ENCODE data around the gene ALKBH7. TPM values are rescaled to one million over a fixed set of nuclear protein-coding genes. Genes with fewer than 3 reads are reported as not detected.

ALKBH7 gene
- total RNA-seq, 1 donor from 2014 or later: 35.9 TPM

GRCh38 chr19:6374711-6375410 lies 2.3 kb downstream of the ALKBH7 start:
- DNase-seq (ENCODE audit: low spot score): no peak
- Mint-ChIP-seq H3K4me1 (ENCODE audit: low read depth) (peaks cover 8% of the 10 kb centered on the region), H3K27ac (no peak overlapping the region), H3K27me3 (ENCODE audit: low read depth) (no peaks in the 10 kb centered on the region), H3K9me3 (no peaks in the 10 kb centered on the region), H3K36me3 (ENCODE audit: low read depth) (peaks cover 13% of the 10 kb centered on the region), H3K4me3 (ENCODE audit: low read depth) (no peak overlapping the region)
- intact Hi-C loops (cut with micrococcal nuclease): loop anchor here (5.0 kb wide), 1 partner anchor 487 kb away; no protein-coding TSS in a partner anchor

- H3K27me3 Mint-ChIP-seq (ENCODE audit: low read depth): no peaks in the 10 kb centered on the region
- intact Hi-C loops (cut with micrococcal nuclease): no loop called here
- H3K4me3 Mint-ChIP-seq (ENCODE audit: low read depth): no peak within 1 kb of the TSS
- no peak for DNase-seq (ENCODE audit: low spot score)
- no peak within 1 kb of the TSS for H3K27ac Mint-ChIP-seq
- H3K4me1 Mint-ChIP-seq (ENCODE audit: low read depth): peaks cover 8% of the 10 kb centered on the region
- no peaks in the 10 kb centered on the region for H3K9me3 Mint-ChIP-seq
- peaks cover 18% of the 10 kb centered on the region for H3K36me3 Mint-ChIP-seq (ENCODE audit: low read depth)
Observed at GRCh38 chr19:6375411-6376010, 2.9 kb downstream of the ALKBH7 start, which contains the start of gene PSPN. PSPN (minus strand) TSS chr19:6375933; CDS start chr19:6375849, 84 bp downstream.

GRCh38 chr19:6376512-6377190 lies 4.1 kb downstream of the ALKBH7 start:
- H3K27ac Mint-ChIP-seq: no peak overlapping the region
- H3K9me3 Mint-ChIP-seq: no peaks in the 10 kb centered on the region
- H3K36me3 Mint-ChIP-seq (ENCODE audit: low read depth): peaks cover 29% of the 10 kb centered on the region
- DNase-seq (ENCODE audit: low spot score): no peak
- intact Hi-C loops (cut with micrococcal nuclease): no loop called here
- H3K27me3 Mint-ChIP-seq (ENCODE audit: low read depth): no peaks in the 10 kb centered on the region
- H3K4me3 Mint-ChIP-seq (ENCODE audit: low read depth): no peak overlapping the region
- H3K4me1 Mint-ChIP-seq (ENCODE audit: low read depth): peaks cover 8% of the 10 kb centered on the region

- H3K27me3 Mint-ChIP-seq (ENCODE audit: low read depth): no peaks in the 10 kb centered on the region
- no peaks in the 10 kb centered on the region for H3K9me3 Mint-ChIP-seq
- H3K4me3 Mint-ChIP-seq (ENCODE audit: low read depth): no peak overlapping the region
- peaks cover 4% of the 10 kb centered on the region for H3K4me1 Mint-ChIP-seq (ENCODE audit: low read depth)
- peaks cover 39% of the 10 kb centered on the region for H3K36me3 Mint-ChIP-seq (ENCODE audit: low read depth)
- H3K27ac Mint-ChIP-seq: no peak overlapping the region
- DNase-seq (ENCODE audit: low spot score): no peak
- intact Hi-C loops (cut with micrococcal nuclease): no loop called here
Observed at GRCh38 chr19:6378041-6378440, 5.4 kb downstream of the ALKBH7 start.

- DNase-seq (ENCODE audit: low spot score): no peak
- H3K27ac Mint-ChIP-seq: no peak overlapping the region
- H3K27me3 Mint-ChIP-seq (ENCODE audit: low read depth): no peaks in the 10 kb centered on the region
- H3K9me3 Mint-ChIP-seq: no peaks in the 10 kb centered on the region
- H3K4me3 Mint-ChIP-seq (ENCODE audit: low read depth): no peak overlapping the region
- H3K36me3 Mint-ChIP-seq (ENCODE audit: low read depth): peaks cover 43% of the 10 kb centered on the region
- intact Hi-C loops (cut with micrococcal nuclease): no loop called here
- H3K4me1 Mint-ChIP-seq (ENCODE audit: low read depth): peaks cover 4% of the 10 kb centered on the region
Observed at GRCh38 chr19:6378486-6378885, 5.9 kb downstream of the ALKBH7 start.

- Mint-ChIP-seq H3K27ac (no peak overlapping the region), H3K9me3 (no peaks in the 10 kb centered on the region), H3K36me3 (ENCODE audit: low read depth) (peaks cover 48% of the 10 kb centered on the region), H3K4me1 (ENCODE audit: low read depth) (no peaks in the 10 kb centered on the region), H3K27me3 (ENCODE audit: low read depth) (no peaks in the 10 kb centered on the region), H3K4me3 (ENCODE audit: low read depth) (no peak overlapping the region)
- intact Hi-C loops (cut with micrococcal nuclease): no loop called here
- no peak for DNase-seq (ENCODE audit: low spot score)
Observed at GRCh38 chr19:6379744-6380143, 7.2 kb downstream of the ALKBH7 start.

GRCh38 chr19:6381030-6381750 lies 8.6 kb downstream of the ALKBH7 start:
- peaks cover 58% of the 10 kb centered on the region for H3K36me3 Mint-ChIP-seq (ENCODE audit: low read depth)
- no peak overlapping the region for H3K27ac Mint-ChIP-seq
- DNase-seq (ENCODE audit: low spot score): no peak
- intact Hi-C loops (cut with micrococcal nuclease): no loop called here
- no peaks in the 10 kb centered on the region for H3K9me3 Mint-ChIP-seq
- no peaks in the 10 kb centered on the region for H3K27me3 Mint-ChIP-seq (ENCODE audit: low read depth)
- no peak overlapping the region for H3K4me3 Mint-ChIP-seq (ENCODE audit: low read depth)
- H3K4me1 Mint-ChIP-seq (ENCODE audit: low read depth): no peaks in the 10 kb centered on the region

GRCh38 chr19:6383188-6383587 lies 10.6 kb downstream of the ALKBH7 start:
- H3K9me3 Mint-ChIP-seq: no peaks in the 10 kb centered on the region
- peaks cover 67% of the 10 kb centered on the region for H3K36me3 Mint-ChIP-seq (ENCODE audit: low read depth)
- no peaks in the 10 kb centered on the region for H3K27me3 Mint-ChIP-seq (ENCODE audit: low read depth)
- DNase-seq (ENCODE audit: low spot score): no peak
- no peaks in the 10 kb centered on the region for H3K4me1 Mint-ChIP-seq (ENCODE audit: low read depth)
- no peak overlapping the region for H3K4me3 Mint-ChIP-seq (ENCODE audit: low read depth)
- no peak overlapping the region for H3K27ac Mint-ChIP-seq
- intact Hi-C loops (cut with micrococcal nuclease): no loop called here

GRCh38 chr19:6384381-6384780 lies 11.8 kb downstream of the ALKBH7 start:
- no peak for DNase-seq (ENCODE audit: low spot score)
- H3K4me1 Mint-ChIP-seq (ENCODE audit: low read depth): no peaks in the 10 kb centered on the region
- peaks cover 68% of the 10 kb centered on the region for H3K36me3 Mint-ChIP-seq (ENCODE audit: low read depth)
- H3K9me3 Mint-ChIP-seq: no peaks in the 10 kb centered on the region
- H3K27me3 Mint-ChIP-seq (ENCODE audit: low read depth): no peaks in the 10 kb centered on the region
- no peak overlapping the region for H3K27ac Mint-ChIP-seq
- intact Hi-C loops (cut with micrococcal nuclease): no loop called here
- no peak overlapping the region for H3K4me3 Mint-ChIP-seq (ENCODE audit: low read depth)

GRCh38 chr19:6387372-6387771 lies 14.8 kb downstream of the ALKBH7 start:
- Mint-ChIP-seq H3K27ac (no peak overlapping the region), H3K4me3 (ENCODE audit: low read depth) (no peak overlapping the region), H3K4me1 (ENCODE audit: low read depth) (peaks cover 12% of the 10 kb centered on the region), H3K9me3 (no peaks in the 10 kb centered on the region), H3K27me3 (ENCODE audit: low read depth) (no peaks in the 10 kb centered on the region), H3K36me3 (ENCODE audit: low read depth) (peaks cover 55% of the 10 kb centered on the region)
- no peak for DNase-seq (ENCODE audit: low spot score)
- intact Hi-C loops (cut with micrococcal nuclease): no loop called here

- Mint-ChIP-seq H3K4me3 (ENCODE audit: low read depth) (peak overlapping the region; percentile 88), H3K27ac (peak overlapping the region; percentile 95), H3K36me3 (ENCODE audit: low read depth) (peaks cover 27% of the 10 kb centered on the region), H3K9me3 (no peaks in the 10 kb centered on the region), H3K4me1 (ENCODE audit: low read depth) (peaks cover 22% of the 10 kb centered on the region), H3K27me3 (ENCODE audit: low read depth) (no peaks in the 10 kb centered on the region)
- no peak for DNase-seq (ENCODE audit: low spot score)
- intact Hi-C loops (cut with micrococcal nuclease): loop anchor here (1.0 kb wide), 2 partner anchors 19 to 33 kb away; no protein-coding TSS in a partner anchor
Observed at GRCh38 chr19:6392221-6393073, 19.9 kb downstream of the ALKBH7 start.

Measured in activated T-helper 2 cell treated with anti-CD3 and anti-CD28 coated beads, Interferon-gamma antibody, Interleukin-2, Interleukin-4, amounts not matched to agents 10 μg/mL and 5 μg/mL and 100 μg/mL, durations not matched to agents 14 hours and 24 hours and 36 hours (primary cell).